Liver (tissue), 3 donors: ENCODE data around the gene EIF3D.

ENCODE experiments used
- GABPA ChIP-seq, 2 donors: IDR thresholded peaks in 1 of 2; conservative IDR thresholded peaks in 1 of 2; 2 replicates each; pipeline ENCODE4 v1.6.1; 2016; ENCODE audit warnings: antibody characterized with exemption in 2 of 2, mild to moderate bottlenecking in 1 of 2, moderate library complexity in 1 of 2
- JUND ChIP-seq, 2 donors: IDR thresholded peaks; 2 replicates each; pipeline ENCODE4 v1.6.1; 2016; ENCODE audit warnings: antibody characterized with exemption in 2 of 2
- NR2F2 ChIP-seq: IDR thresholded peaks from 2 replicates; pipeline ENCODE4 v1.6.1; 2016; ENCODE audit warnings: antibody characterized with exemption
- RAD21 ChIP-seq, 2 donors: IDR thresholded peaks; 2 replicates each; pipeline ENCODE4 v1.6.1; 2016; ENCODE audit warnings: antibody characterized with exemption in 2 of 2, mild to moderate bottlenecking in 2 of 2
- RXRA ChIP-seq, 2 donors: IDR thresholded peaks; 2 replicates each; pipeline ENCODE4 v1.6.1; 2017 to 2018; ENCODE audit warnings: antibody characterized with exemption in 2 of 2, mild to moderate bottlenecking in 1 of 2
- SP1 ChIP-seq: IDR thresholded peaks from 2 replicates; pipeline ENCODE4 v1.6.1; 2018; ENCODE audit warnings: antibody characterized with exemption, mild to moderate bottlenecking
- TAF1 ChIP-seq: conservative IDR thresholded peaks from 2 replicates; pipeline ENCODE4 v1.6.1; 2016; ENCODE audit warnings: antibody characterized with exemption, mild to moderate bottlenecking
- TF ChIP-seq, protein P1 (sequence below): fragments of 150-350 bp; IDR thresholded peaks from 2 replicates; pipeline ENCODE4 v1.5.1; 2017; ENCODE audit warnings: improper control_type of control experiment, low read depth, low read length; ENCODE audit not compliant: missing input control
- TF ChIP-seq, protein P2 (sequence below): IDR thresholded peaks from 2 replicates; pipeline ENCODE4 v1.6.1; 2016; ENCODE audit warnings: antibody characterized with exemption
- TF ChIP-seq, protein P3 (sequence below): IDR thresholded peaks from 2 replicates; pipeline ENCODE4 v1.6.1; 2016; ENCODE audit warnings: antibody characterized with exemption, mild to moderate bottlenecking
- TF ChIP-seq, protein P4 (sequence below): IDR thresholded peaks from 2 replicates; pipeline ENCODE4 v1.6.1; 2016; ENCODE audit warnings: antibody characterized with exemption
- TF ChIP-seq, protein P5 (sequence below): IDR thresholded peaks from 2 replicates; pipeline ENCODE4 v1.6.1; 2016; ENCODE audit warnings: antibody characterized with exemption
- donor health status: healthy.
- donor health status: healthy.

DNA sequence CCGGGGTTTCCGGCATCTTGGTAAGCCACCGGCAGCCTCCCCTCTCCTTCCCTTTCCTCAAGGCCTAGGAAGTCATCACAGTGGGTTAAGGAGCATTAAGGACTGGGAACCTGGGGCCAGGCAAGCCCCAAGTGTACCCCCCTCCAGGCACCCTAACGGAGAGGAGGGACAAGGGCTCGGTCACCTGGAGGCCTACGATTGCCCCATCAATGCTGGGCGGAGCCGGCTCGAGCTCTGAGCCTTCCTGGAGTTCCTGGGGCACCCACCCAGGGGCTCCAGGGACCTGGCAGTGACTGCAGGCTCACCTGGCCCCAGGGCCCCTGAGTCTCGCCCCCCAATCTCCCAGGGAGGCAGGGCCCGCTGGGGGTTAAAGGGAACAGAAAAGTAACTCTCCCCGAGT is 34.5 kb upstream of the EIF3D start:
- TF ChIP-seq, protein P1, sequence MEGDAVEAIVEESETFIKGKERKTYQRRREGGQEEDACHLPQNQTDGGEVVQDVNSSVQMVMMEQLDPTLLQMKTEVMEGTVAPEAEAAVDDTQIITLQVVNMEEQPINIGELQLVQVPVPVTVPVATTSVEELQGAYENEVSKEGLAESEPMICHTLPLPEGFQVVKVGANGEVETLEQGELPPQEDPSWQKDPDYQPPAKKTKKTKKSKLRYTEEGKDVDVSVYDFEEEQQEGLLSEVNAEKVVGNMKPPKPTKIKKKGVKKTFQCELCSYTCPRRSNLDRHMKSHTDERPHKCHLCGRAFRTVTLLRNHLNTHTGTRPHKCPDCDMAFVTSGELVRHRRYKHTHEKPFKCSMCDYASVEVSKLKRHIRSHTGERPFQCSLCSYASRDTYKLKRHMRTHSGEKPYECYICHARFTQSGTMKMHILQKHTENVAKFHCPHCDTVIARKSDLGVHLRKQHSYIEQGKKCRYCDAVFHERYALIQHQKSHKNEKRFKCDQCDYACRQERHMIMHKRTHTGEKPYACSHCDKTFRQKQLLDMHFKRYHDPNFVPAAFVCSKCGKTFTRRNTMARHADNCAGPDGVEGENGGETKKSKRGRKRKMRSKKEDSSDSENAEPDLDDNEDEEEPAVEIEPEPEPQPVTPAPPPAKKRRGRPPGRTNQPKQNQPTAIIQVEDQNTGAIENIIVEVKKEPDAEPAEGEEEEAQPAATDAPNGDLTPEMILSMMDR: no peak
- TF ChIP-seq, protein P2, sequence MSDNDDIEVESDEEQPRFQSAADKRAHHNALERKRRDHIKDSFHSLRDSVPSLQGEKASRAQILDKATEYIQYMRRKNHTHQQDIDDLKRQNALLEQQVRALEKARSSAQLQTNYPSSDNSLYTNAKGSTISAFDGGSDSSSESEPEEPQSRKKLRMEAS: no peak
- no peak for TF ChIP-seq RXRA (IDR thresholded peaks at IDR 0.05)
- no peak for TF ChIP-seq GABPA (IDR thresholded peaks at IDR 0.05 in 1 of 2, conservative IDR thresholded peaks at IDR 0.05 in 1 of 2)
- TF ChIP-seq, protein P3, sequence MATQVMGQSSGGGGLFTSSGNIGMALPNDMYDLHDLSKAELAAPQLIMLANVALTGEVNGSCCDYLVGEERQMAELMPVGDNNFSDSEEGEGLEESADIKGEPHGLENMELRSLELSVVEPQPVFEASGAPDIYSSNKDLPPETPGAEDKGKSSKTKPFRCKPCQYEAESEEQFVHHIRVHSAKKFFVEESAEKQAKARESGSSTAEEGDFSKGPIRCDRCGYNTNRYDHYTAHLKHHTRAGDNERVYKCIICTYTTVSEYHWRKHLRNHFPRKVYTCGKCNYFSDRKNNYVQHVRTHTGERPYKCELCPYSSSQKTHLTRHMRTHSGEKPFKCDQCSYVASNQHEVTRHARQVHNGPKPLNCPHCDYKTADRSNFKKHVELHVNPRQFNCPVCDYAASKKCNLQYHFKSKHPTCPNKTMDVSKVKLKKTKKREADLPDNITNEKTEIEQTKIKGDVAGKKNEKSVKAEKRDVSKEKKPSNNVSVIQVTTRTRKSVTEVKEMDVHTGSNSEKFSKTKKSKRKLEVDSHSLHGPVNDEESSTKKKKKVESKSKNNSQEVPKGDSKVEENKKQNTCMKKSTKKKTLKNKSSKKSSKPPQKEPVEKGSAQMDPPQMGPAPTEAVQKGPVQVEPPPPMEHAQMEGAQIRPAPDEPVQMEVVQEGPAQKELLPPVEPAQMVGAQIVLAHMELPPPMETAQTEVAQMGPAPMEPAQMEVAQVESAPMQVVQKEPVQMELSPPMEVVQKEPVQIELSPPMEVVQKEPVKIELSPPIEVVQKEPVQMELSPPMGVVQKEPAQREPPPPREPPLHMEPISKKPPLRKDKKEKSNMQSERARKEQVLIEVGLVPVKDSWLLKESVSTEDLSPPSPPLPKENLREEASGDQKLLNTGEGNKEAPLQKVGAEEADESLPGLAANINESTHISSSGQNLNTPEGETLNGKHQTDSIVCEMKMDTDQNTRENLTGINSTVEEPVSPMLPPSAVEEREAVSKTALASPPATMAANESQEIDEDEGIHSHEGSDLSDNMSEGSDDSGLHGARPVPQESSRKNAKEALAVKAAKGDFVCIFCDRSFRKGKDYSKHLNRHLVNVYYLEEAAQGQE: no peak
- no peak for TF ChIP-seq JUND (IDR thresholded peaks at IDR 0.05)
- TF ChIP-seq, protein P4, sequence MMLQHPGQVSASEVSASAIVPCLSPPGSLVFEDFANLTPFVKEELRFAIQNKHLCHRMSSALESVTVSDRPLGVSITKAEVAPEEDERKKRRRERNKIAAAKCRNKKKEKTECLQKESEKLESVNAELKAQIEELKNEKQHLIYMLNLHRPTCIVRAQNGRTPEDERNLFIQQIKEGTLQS: no peak
- no peak for TF ChIP-seq TAF1
- no peak for TF ChIP-seq NR2F2
- no peak for TF ChIP-seq RAD21 (IDR thresholded peaks at IDR 0.05)
- TF ChIP-seq, protein P5, sequence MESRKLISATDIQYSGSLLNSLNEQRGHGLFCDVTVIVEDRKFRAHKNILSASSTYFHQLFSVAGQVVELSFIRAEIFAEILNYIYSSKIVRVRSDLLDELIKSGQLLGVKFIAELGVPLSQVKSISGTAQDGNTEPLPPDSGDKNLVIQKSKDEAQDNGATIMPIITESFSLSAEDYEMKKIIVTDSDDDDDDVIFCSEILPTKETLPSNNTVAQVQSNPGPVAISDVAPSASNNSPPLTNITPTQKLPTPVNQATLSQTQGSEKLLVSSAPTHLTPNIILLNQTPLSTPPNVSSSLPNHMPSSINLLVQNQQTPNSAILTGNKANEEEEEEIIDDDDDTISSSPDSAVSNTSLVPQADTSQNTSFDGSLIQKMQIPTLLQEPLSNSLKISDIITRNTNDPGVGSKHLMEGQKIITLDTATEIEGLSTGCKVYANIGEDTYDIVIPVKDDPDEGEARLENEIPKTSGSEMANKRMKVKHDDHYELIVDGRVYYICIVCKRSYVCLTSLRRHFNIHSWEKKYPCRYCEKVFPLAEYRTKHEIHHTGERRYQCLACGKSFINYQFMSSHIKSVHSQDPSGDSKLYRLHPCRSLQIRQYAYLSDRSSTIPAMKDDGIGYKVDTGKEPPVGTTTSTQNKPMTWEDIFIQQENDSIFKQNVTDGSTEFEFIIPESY: no peak
- no peak for TF ChIP-seq SP1
